HEK293T (cell line): ENCODE data around the gene OTOA.
"Not testable (repeated sequence)": the region's sequence is repeated elsewhere in the genome, so short reads cannot be mapped to it uniquely, and the experiment has no call there.

ENCODE experiments used
- CTCF ChIA-PET: fragments of 350-600 bp; formaldehyde crosslinking; extraction: SDS; loops from one replicate; lab custom pipeline; 2021; ENCODE audit warnings: antibody characterized with exemption, inconsistent platforms; lab: Yijun Ruan, JAX
- POLR2A ChIA-PET: fragments of 350-600 bp; formaldehyde crosslinking; extraction: SDS; loops from one replicate; lab custom pipeline; 2020; ENCODE audit warnings: antibody characterized with exemption, inconsistent platforms; lab: Yijun Ruan, JAX
- DNase-seq: peaks from one replicate; pipeline ENCODE4 v3.0.0; 2012; ENCODE audit warnings: mixed read lengths; ENCODE audit errors: extremely low spot score
- ARNT ChIP-seq: fragments of 450-650 bp; IDR thresholded peaks from 2 replicates; pipeline ENCODE4 v1.6.1; 2017; ENCODE audit warnings: mild to moderate bottlenecking
- BHLHE40 ChIP-seq: fragments of 450-650 bp; IDR thresholded peaks from 2 replicates; pipeline ENCODE4 v1.6.1; 2016; ENCODE audit warnings: mild to moderate bottlenecking, moderate library complexity, borderline replicate concordance
- CTBP1 ChIP-seq: fragments of 450-650 bp; IDR thresholded peaks from 2 replicates; pipeline ENCODE4 v1.6.1; 2016; ENCODE audit warnings: borderline replicate concordance
- ELF4 ChIP-seq: fragments of 450-650 bp; IDR thresholded peaks from 2 replicates; pipeline ENCODE4 v1.6.1; 2017; ENCODE audit warnings: antibody characterized with exemption
- FOXA1 ChIP-seq: fragments of 450-650 bp; IDR thresholded peaks from 2 replicates; pipeline ENCODE4 v1.6.1; 2016; ENCODE audit warnings: mild to moderate bottlenecking
- FOXK2 ChIP-seq: fragments of 450-650 bp; IDR thresholded peaks from 2 replicates; pipeline ENCODE4 v1.6.1; 2016; ENCODE audit warnings: mild to moderate bottlenecking
- FOXM1 ChIP-seq: fragments of 450-650 bp; IDR thresholded peaks from 2 replicates; pipeline ENCODE4 v1.6.1; 2017; ENCODE audit warnings: mild to moderate bottlenecking, borderline replicate concordance
- HDGF ChIP-seq: fragments of 450-650 bp; IDR thresholded peaks from 2 replicates; pipeline ENCODE4 v1.6.1; 2017; ENCODE audit warnings: antibody characterized with exemption, borderline replicate concordance
- L3MBTL2 ChIP-seq: fragments of 450-650 bp; conservative IDR thresholded peaks from 2 replicates; pipeline ENCODE4 v1.6.1; 2016; ENCODE audit warnings: mild to moderate bottlenecking
- LEF1 ChIP-seq: fragments of 450-650 bp; IDR thresholded peaks from 2 replicates; pipeline ENCODE4 v1.6.1; 2017; ENCODE audit warnings: mild to moderate bottlenecking, borderline replicate concordance
- NFRKB ChIP-seq: fragments of 450-650 bp; IDR thresholded peaks from 2 replicates; pipeline ENCODE4 v1.6.1; 2016; ENCODE audit warnings: mild to moderate bottlenecking, moderate library complexity
- SP1 ChIP-seq: fragments of 450-650 bp; IDR thresholded peaks from 2 replicates; pipeline ENCODE4 v1.6.1; 2017
- SUZ12 ChIP-seq: fragments of 450-650 bp; IDR thresholded peaks from 2 replicates; pipeline ENCODE4 v1.6.1; 2016; ENCODE audit warnings: mild to moderate bottlenecking
- TARDBP ChIP-seq: fragments of 450-650 bp; IDR thresholded peaks from 2 replicates; pipeline ENCODE4 v1.6.1; 2016
- ZNF384 ChIP-seq: fragments of 450-650 bp; IDR thresholded peaks from 2 replicates; pipeline ENCODE4 v1.6.1; 2016
- TF ChIP-seq, protein P1 (sequence below): fragments of 450-650 bp; IDR thresholded peaks from 2 replicates; pipeline ENCODE4 v1.6.1; 2016

Gene OTOA

DNA sequence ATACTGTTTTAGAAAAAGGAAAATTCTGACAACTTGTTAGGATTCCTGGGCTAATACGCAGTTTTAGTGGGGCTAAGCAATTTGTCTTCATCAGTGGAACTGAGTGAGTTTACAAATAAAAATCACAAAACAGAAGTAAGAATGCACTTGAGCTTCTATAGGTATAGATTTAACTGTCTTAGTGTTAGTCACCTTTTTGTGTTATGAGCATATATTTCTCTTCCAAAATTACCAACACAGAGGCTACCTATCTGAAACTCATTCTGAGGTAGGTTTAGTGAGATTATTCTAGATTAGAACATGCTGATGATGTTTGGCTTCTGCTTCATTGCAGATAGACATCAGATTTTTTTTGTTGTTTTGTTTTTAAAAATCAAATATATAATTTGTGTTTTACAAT is 41.2 kb upstream of the OTOA start:
- TF ChIP-seq FOXM1 (no peak), ZNF384 (no peak), TARDBP (no peak), SUZ12 (no peak), HDGF (no peak), LEF1 (no peak), CTBP1 (no peak), FOXK2 (no peak), ARNT (no peak), L3MBTL2 (no peak), BHLHE40 (no peak), SP1 (no peak), ELF4 (no peak), FOXA1 (no peak), NFRKB (no peak)
- TF ChIP-seq, protein P1, sequence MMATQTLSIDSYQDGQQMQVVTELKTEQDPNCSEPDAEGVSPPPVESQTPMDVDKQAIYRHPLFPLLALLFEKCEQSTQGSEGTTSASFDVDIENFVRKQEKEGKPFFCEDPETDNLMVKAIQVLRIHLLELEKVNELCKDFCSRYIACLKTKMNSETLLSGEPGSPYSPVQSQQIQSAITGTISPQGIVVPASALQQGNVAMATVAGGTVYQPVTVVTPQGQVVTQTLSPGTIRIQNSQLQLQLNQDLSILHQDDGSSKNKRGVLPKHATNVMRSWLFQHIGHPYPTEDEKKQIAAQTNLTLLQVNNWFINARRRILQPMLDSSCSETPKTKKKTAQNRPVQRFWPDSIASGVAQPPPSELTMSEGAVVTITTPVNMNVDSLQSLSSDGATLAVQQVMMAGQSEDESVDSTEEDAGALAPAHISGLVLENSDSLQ: no peak
- CTCF ChIA-PET: interaction anchor here (0.5 kb wide), 1 partner anchor 18 kb away, joined by 7 read pairs; no protein-coding TSS in a partner anchor
- POLR2A ChIA-PET: no interaction called here
- no peak for DNase-seq

DNA sequence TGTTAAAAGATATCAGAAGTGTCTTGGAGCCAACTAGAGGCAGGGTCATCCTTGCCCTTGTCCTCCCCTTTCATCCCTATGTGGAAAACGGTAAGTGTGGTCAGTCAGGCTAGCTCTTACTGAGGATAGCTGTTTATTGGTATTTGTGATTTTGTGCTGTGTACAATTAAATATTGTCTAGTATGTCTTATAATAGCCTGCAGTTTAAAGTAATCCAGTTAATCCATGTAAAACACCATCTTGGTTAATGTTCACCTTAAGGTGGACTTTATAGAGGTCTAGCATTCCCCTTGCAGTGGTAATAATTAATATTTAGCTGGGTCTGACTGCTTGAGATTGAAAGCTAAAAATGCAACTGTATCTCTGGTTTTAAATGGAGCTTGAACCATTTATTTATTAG is 38.7 kb upstream of the OTOA start:
- CTCF ChIA-PET: interaction anchor here (1.3 kb wide), 1 partner anchor 32 kb away, joined by 4 read pairs; no protein-coding TSS in a partner anchor
- TF ChIP-seq HDGF (no peak), ZNF384 (no peak), FOXM1 (no peak), NFRKB (no peak), LEF1 (no peak), FOXA1 (no peak), SUZ12 (no peak), SP1 (no peak), TARDBP (no peak), L3MBTL2 (no peak), ELF4 (no peak), CTBP1 (no peak), BHLHE40 (no peak), ARNT (no peak), FOXK2 (no peak)
- TF ChIP-seq, protein P1: no peak
- DNase-seq: no peak
- POLR2A ChIA-PET: no interaction called here

DNA sequence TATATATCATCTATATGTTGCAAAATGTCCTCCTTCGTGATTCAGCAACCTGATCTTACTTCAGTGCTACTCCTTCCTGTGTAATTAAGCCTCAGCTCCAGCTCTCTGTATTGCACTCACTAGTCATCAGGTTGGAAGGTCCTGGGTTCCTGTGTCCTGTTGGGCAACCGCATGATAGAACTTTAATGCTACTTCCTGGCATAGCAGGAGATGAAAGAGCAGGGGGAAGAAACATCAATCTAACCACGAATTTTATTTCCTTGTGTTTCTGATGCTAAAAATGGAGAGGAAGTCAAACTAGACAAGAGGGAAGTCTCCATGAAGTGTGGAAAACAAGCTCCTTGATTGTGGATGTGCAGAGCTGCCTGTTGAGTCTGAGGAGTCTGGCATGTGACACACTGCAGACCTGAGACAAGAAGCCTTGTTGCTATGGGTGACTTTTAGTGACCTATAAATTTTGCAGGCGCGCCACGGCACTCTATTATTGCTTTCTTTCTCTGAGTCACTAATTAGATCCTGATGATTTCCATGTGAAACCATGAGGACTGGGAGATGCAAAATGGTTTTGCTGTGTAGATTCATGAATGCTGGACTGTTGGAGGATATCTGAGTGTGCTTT is 37.0 kb upstream of the OTOA start:
- TF ChIP-seq, protein P1: peak; percentile 25; the same call in 1 of the 2 replicates
- no peak for TF ChIP-seq HDGF
- CTCF ChIA-PET: no interaction called here
- DNase-seq: no peak
- POLR2A ChIA-PET: no interaction called here

DNA sequence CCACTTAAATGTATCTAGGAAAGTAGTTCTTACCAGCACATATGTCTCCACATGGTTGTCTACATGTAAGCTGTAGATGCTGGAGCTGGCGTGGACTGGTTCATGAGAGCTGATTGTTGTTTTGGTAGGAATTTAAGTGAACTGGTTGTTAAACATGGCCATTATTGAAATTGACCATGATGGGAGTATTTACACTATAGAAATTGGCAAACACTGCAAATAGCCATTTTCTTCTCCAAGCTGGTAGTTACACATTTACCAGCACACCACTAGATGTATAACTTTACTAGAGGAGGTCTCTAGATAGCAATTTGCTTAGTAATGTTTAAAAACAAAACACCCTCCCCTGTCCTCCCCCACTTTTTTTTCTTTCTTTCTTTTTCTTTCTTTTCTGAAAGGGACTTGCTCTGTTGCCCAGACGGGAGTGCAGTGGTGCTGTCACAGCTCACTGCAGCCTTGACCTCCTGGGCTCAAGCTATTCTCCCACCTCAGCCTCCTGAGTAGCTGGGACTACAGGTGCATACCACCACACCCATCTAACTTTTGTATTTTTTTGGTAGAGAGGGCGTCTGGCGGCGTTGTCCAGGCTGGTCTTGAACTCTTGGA is 35.5 kb upstream of the OTOA start:
- CTCF ChIA-PET: no interaction called here
- DNase-seq: no peak
- TF ChIP-seq, protein P1: no peak
- TF ChIP-seq BHLHE40 (no peak), HDGF (no peak), LEF1 (no peak), SP1 (no peak), CTBP1 (no peak), SUZ12 (no peak), ARNT (no peak), TARDBP (no peak), FOXA1 (no peak), ZNF384 (no peak), ELF4 (no peak), L3MBTL2 (no peak), NFRKB (no peak), FOXM1 (no peak)
- POLR2A ChIA-PET: no interaction called here

DNA sequence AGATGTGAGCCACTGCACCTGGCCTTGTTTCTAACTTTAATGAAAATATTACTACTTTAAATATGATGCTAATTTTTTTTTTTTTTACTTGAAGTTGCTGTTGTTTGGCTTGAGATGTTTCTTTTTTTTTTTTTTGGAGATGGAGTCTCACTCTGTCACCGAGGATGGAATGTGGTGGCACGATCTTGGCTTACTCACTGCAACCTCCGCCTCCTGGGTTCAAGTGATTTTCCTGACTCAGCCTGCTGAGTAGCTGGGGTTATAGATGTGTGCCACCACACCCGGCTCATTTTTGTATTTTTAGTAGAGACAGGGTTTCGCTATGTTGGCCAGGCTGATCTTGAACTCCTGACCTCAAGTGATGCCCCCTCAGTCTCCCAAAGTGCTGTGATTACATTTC is 35.0 kb upstream of the OTOA start:
- CTCF ChIA-PET: no interaction called here
- no peak for TF ChIP-seq ZNF384
- TF ChIP-seq, protein P1: no peak
- no peak for TF ChIP-seq HDGF
- no peak for TF ChIP-seq NFRKB
- TF ChIP-seq FOXA1: no peak
- no peak for TF ChIP-seq SUZ12
- TF ChIP-seq FOXM1: no peak
- no peak for TF ChIP-seq FOXK2
- TF ChIP-seq L3MBTL2: no peak
- no peak for TF ChIP-seq CTBP1
- no peak for TF ChIP-seq LEF1
- no peak for DNase-seq
- POLR2A ChIA-PET: no interaction called here

DNA sequence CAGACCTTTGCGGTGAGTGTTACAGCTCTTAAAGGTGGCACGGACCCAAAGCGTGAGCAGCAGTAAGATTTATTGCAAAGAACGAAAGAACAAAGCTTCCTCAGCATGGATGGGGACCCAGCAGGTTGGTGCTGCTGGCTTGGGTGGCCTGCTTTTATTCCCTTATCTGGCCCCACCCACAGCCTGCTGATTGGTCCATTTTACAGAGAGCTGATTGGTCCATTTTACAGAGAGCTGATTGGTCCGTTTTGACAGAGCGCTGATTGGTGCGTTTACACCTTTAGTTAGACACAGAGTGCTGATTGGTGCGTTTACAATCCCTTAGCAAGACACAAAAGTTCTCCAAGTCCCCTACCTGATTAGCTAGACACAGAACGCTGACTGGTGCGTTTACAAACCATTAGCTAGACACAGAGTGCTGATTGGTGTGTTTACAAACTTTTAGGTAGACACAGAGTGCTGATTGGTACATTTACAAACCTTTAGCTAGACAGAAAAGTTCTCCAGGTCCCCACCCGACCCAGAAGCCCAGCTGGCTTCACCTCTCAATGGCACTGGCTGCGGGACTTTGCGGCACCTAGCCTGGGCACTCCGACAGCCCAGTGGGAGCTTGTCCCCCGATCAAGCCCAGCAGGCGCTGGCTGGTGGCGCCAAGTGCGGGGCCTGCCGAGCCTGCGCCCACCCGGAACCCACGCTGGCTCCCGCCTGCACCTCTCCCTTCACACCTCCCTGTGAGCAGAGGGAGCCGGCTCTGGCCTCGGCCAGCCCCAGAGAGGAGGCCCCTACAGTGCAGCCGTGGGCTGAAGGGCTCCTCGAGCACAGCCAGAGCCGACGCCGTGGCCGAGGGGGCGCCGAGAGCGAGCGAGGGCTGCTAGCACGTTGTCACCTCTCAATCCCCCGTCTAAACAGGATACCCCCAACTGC is 33.9 kb upstream of the OTOA start:
- DNase-seq, CTCF ChIA-PET, POLR2A ChIA-PET: not testable (repeated sequence)

DNA sequence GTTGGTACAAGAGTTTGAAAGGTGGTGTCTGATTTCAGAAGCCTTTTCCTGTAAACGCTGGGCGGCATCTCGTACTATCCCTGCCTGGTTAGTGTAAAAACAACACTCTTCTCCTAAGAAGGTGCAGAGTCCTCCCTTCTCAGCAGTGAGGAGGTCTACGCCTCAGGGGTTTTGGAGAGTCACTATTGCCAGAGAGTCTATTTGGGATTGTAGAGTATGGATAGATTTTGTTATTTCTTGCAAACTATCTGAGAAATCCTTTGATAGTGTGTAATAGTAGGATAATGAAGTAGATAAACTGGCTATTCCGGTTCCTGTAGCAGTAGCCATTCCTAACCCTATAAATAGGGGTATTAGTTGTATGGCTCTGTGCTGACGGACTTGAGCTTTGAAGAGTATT is 32.9 kb upstream of the OTOA start:
- DNase-seq, POLR2A ChIA-PET, CTCF ChIA-PET: not testable (repeated sequence)

DNA sequence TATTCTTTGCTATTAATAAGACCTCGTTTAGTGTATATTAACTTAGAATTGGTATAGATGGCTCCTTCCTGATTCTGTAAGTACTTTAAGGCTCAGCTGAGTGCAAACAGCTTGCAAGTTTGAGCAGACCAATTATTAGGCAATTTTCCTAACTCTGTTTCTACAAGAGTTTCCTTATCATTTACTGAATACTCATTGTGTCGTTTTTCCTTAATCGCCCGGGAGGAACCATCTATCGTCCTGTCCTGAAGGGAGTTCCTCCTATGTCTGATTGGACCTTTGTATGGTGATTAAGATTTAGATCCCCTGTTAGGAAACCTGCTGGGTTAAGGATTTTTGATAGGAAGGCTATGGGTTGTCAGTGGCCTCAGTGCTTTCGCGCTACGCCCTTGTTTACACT is 32.4 kb upstream of the OTOA start:
- CTCF ChIA-PET, DNase-seq, POLR2A ChIA-PET: not testable (repeated sequence)
